ENCODE data around the gene UBAP2. TPM values are rescaled to one million over a fixed set of nuclear protein-coding genes. Genes with fewer than 3 reads are reported as not detected.

The UBAP2 gene
- total RNA-seq, 2 experiments from 2014 or later: 43.4 to 45.6 TPM

DNA sequence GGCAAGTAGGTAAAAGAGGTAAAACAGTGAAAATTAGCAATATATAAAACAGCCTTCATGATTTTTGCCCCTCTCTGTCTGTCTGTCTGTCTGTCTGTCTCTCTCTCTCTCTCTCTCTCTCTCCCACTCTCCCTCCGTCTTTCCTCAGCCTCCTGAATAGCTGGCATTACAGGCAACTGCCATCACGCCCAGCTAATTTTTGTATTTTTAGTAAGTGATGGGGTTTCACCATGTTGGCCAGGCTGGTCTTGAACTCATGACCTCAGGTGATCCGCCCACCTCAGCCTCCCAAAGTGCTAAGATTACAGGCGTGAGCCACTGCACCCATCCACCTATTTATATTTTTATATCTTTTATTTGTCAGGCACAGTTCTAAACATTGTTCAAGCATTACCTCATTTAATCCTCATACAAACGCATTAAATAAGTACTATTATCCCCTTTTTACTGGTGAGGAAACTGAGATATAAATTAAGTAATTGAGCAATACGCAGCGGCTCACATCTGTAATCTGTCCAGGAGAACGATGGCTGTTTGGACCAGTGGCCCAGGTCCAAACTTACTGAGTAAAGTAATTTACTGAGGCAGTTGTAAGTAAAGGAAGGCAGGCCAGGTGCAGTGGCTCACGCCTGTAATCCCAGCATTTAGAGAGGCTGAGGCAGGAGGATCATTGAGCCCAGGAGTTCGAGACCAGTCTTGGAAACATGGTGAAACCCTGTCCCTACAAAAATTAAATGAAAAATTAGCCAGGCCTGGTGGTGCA, 170.8 kb downstream of the UBAP2 start:
- ChIA-PET POLR2A (no interaction called here), CTCF (no interaction called here)
- TF ChIP-seq, protein P1, sequence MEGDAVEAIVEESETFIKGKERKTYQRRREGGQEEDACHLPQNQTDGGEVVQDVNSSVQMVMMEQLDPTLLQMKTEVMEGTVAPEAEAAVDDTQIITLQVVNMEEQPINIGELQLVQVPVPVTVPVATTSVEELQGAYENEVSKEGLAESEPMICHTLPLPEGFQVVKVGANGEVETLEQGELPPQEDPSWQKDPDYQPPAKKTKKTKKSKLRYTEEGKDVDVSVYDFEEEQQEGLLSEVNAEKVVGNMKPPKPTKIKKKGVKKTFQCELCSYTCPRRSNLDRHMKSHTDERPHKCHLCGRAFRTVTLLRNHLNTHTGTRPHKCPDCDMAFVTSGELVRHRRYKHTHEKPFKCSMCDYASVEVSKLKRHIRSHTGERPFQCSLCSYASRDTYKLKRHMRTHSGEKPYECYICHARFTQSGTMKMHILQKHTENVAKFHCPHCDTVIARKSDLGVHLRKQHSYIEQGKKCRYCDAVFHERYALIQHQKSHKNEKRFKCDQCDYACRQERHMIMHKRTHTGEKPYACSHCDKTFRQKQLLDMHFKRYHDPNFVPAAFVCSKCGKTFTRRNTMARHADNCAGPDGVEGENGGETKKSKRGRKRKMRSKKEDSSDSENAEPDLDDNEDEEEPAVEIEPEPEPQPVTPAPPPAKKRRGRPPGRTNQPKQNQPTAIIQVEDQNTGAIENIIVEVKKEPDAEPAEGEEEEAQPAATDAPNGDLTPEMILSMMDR (IDR thresholded peaks at IDR 0.05): no peak
- Mint-ChIP-seq H3K4me3 (no peak overlapping the region), H3K4me1 (ENCODE audit: low read depth) (peaks cover 35% of the 10 kb centered on the region), H3K27ac (no peak overlapping the region), H3K36me3 (ENCODE audit: low read depth) (peaks cover 2% of the 10 kb centered on the region), H3K27me3 (no peaks in the 10 kb centered on the region), H3K9me3 (peaks cover 1% of the 10 kb centered on the region)
- no peak for DNase-seq
- intact Hi-C loops (cut with micrococcal nuclease): no loop called here
- ATAC-seq: no peak

Other genes with a start within 250 kb of the UBAP2 start
- 10 to 100 TPM; 46.7 to 47.4 TPM for gene UBE2R2, start 231.7 kb downstream of the UBAP2 start, total RNA-seq
- gene DCAF12, start 77.8 kb upstream of the UBAP2 start, total RNA-seq: 10 to 100 TPM; 30.5 to 34.7 TPM
- 10 to 100 TPM; 28.2 to 29.8 TPM for gene UBAP1, start 130.2 kb upstream of the UBAP2 start, total RNA-seq